Neural cell (in vitro differentiated cells): ENCODE measurements around the gene ACR.

Experiments used
- CTCF ChIP-seq: fragments of 450-650 bp; IDR thresholded peaks from 2 replicates; pipeline ENCODE4 v1.5.1; 2014; ENCODE audit warnings: antibody characterized with exemption, mild to moderate bottlenecking, moderate library complexity; ENCODE audit not compliant: poor library complexity, severe bottlenecking
- EP300 ChIP-seq: fragments of 450-650 bp; conservative IDR thresholded peaks from 2 replicates; pipeline ENCODE4 v1.6.1; 2014; ENCODE audit warnings: antibody characterized with exemption, mild to moderate bottlenecking, moderate library complexity; ENCODE audit not compliant: poor library complexity, severe bottlenecking
- EZH2 ChIP-seq: fragments of 200-600, 300-800 bp; shearing (Covaris generic), sonication (generic); IDR thresholded peaks from 2 replicates; pipeline ENCODE4 v1.6.1; 2014; ENCODE audit warnings: antibody characterized with exemption, low read length, borderline replicate concordance, mild to moderate bottlenecking; ENCODE audit not compliant: insufficient read depth, poor library complexity, severe bottlenecking
- MXI1 ChIP-seq: fragments of 450-650 bp; conservative IDR thresholded peaks from 2 replicates; pipeline ENCODE4 v1.6.1; 2014; ENCODE audit warnings: antibody characterized with exemption, mild to moderate bottlenecking; ENCODE audit not compliant: poor library complexity, severe bottlenecking
- POLR2AphosphoS5 ChIP-seq: IDR thresholded peaks from 2 replicates; pipeline ENCODE4 v1.6.1; 2012

- no peak for TF ChIP-seq CTCF
- TF ChIP-seq POLR2AphosphoS5 = no peak
- no peak for TF ChIP-seq EZH2
- TF ChIP-seq EP300 = no peak
- no peak for TF ChIP-seq MXI1
Measured at GRCh38 chr22:50694766-50695420, 43.1 kb upstream of the ACR start.
